GM21390 (cell line): ENCODE measurements around the gene PIF1.

Experiments used
- ATAC-seq: cut with Tn5 transposase; IDR thresholded peaks from one replicate; pipeline ENCODE4 v1.9.1; 2021; ENCODE audit not compliant: unreplicated experiment

PIF1 gene

DNA sequence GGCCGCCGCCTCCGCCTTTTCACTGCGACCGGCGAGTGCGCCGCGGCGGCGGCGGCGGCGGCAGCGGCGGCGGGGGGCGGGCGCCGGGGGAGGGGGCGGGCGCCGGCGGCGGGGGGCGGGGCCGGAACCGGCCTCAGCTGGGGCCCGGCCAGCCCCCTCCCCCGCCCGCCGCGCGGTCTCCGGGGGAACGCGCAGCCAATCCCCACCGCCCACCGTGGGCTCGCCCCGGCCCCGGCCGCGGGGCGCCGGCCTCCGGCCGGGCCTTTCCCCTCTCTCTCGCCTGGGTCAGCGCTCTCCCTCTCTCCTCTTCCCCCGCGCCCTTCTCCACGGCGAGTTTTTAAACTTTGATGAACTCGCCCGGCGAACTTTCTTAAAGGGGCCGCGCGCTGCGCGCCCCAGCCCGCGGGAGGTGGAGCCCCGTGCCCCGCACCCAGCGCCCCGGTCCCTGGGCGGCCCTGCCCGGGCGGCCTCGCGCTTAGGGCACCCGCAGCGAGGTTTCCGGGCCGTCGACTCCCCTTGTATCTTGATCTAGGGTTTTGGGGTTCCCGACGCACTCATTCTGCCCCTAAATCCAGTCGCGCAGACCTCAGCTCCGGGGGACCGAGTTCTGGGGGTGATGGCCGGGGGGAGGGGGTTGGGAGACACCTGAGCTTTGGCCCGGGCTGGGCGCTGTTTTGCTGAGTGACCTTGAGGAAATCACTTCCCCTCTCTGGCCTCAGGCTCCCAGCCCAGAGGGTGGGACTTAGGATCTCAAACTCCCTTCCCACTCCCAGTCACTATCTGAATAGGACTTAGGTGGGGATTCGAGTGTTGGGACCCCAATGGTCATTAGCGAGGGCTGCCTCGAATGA is 49.7 kb downstream of the PIF1 start, which contains the start of gene RBPMS2:
TSS of gene RBPMS2 (minus strand) at position 39 of the 851 bp plus-strand sequence. CDS start 270 bp downstream, outside the sequence.
- no peak for ATAC-seq

DNA sequence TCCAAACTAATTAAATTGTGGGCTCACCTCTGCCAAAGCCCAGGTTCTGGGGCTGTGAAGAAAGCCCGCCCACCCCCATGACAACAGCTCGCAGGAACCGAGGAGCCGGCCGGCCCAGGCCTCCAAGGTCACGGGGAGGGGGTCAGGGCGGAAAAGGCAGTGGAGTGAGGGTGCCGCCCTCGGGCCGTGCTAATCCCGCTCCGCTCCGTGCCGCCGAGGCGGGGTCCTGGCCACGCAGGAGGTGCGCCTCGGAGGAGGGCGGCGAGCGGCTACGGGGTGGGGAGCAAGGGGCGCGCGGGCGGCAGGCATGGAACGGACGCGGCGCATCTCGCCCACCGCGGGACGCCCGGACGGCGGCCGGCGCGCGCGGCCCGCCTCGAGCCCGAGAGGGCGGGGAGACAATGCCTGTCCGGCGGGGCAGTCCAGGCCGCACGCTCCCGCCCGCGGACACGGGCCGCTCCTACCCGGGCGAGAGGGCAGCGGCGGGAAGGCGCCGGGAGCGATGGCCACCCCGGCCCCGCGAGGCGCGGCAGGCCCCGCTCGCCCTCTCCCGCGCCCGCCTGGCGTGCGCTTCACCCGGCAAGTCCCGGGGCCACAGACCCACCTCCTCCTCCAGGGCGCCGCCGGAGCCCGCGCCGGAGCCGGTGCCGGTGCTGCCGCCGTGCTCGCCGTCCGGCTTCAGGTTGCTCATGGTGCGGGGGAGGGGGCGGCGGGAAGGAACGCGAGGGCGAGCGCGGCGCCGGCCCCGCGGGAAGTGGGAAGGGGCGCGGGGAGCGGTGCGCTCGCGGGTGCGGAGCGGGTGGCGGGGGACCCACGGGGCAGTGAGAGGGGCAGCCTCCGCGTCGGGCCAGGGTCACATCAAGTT is 50.6 kb downstream of the PIF1 start:
- ATAC-seq: no peak

DNA sequence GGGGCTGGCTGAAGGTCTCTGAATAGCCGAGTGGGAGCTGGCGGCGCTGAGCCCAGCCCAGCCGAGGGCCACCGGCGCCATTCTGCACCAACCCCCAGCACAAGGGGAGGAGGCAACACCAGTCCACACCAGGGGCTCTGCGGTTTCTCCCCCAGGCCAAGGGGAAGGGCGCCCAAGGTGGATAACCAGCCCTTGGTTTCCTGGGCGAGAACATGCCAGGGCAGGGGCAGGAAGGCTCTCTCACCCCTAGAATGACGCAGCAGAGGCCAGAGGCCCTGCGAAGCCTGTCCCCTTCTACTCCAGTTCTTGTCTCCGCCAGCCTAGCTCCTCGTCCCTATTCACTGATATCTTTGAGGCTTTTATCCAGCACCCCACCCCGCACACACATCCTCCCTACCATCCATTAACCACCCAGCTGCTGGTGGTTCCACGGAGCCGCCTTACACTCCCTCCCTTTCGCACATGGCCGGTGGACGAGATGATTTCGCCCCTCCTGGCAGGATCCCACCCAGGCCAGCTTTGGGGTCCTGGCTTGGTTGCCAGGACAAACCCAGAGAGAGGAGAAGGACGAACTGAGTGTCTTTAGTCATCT is 51.3 kb downstream of the PIF1 start:
- ATAC-seq: no peak

DNA sequence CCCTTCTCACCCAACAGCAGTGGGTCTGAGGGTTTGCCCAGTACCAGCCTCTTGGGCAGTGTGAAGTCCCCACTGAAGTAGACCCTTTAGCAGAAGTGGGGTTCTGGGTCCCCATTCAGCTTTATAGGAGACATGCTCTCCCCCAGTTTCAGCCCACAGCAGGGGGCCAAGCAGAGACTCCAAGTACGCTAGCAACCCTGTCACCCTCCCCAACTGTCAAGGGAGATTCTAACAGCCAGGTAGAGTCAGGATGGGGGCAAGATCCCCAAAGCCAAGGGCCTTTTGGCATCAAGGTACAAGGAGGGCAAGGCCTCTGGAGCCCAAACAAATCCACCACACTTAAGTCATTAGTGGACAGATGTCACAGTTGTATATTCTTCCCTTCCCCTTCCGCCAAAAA is 51.8 kb downstream of the PIF1 start:
- ATAC-seq: no peak

DNA sequence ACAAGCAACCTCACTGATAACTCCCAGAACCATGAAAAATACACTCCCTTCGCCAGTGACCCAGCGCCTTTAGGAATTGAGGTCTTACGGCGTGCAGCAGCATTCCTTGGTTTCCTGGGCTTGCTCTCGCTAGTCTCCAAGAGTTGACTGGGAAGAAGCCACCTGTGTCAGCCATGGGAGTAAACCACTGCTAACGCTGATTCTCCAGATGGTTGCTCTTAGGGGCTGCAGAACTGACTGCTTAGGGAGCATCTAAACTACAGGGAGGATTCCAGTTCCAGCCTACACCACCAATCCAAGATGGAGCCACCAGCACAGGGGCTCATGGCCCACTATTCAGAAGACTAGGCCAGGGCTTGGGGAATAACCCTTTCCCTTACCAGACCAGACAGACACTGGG is 52.5 kb downstream of the PIF1 start:
- ATAC-seq: no peak

DNA sequence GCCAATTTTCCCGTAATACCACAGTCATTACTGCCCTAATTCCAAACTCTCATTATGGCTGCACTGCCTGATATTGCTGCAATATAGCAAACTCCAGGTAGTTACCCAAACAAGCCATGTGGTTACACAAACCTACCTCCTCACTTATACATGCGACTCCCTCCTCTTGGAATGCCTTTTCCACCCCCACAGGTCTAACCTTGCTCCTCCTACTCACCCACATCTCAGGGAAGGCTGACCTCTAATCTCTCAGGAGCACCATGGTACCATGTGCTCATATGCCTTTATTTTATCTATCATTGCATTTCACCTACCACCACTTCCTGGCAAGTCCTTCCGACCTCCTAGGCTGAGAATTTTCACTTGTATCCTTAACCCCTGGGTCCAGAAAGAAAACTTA is 53.0 kb downstream of the PIF1 start:
- ATAC-seq: no peak

DNA sequence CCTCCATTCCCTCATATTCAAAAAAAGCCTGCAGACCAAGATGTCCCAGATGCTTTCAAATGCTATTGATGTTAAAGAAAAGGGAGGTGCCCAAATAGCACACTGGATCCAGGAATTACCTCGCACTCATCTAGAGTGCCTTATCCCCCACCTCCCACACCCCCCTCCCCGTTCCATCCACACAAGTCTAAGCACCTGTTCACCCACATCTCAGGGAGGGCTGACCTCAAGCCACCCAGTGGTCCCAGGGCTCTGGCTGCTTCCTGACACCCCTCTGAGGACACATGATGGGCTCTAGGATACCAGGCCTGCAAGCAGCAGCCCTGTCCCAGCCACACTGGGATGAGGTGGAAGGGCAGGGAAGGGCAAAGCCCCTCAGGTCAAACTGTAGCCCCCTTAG is 54.8 kb downstream of the PIF1 start:
- ATAC-seq: no peak

DNA sequence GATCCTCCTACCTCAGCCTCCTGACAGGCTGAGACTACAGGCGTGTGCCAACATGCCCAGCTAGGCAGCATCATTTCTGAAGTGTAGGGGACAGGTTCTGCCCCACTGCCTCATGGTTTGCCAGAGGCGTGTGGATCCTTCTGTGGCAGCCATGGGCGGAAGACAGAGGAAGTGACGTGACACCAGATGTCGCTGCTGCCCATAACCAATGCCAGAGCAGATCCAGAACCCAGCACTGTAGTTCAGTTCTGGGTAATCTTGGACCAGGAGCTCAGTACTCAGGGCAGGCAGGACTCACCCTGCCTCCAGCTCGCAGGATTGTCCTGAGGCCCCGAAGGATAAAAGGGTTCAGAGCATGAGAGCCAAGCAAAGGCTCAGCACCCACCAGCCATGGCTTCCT is 58.2 kb downstream of the PIF1 start:
- ATAC-seq: no peak

DNA sequence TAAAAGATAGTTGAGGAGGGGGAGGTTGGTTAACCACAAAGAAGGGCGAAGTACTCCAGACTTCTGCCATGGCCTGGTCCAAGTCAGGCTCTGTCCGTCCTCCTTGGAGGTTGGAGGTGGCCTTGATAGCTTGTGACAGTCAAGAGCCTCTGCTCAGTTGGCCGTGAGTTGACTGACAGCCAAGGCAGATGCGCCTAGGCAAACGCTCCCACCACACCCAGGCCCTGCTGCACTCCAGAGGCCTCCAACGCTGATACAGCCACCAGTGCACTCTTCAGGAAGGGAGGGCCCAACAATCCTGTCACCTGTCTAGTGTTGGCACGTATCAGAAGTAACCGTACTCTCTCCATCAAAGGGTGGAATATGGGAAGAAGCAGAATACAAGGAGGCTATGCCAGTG is 59.4 kb downstream of the PIF1 start:
- no peak for ATAC-seq
